Panc1 (cell line): ENCODE results near the gene CXorf49. TPM values are rescaled to one million over a fixed set of nuclear protein-coding genes. Genes with fewer than 3 reads are reported as not detected.

Experiments used
- total RNA-seq: library from RNA; stranded (reverse); gene quantifications from one replicate; pipeline ENCODE4 v1.2.1, GENCODE V29; 2021; ENCODE audit not compliant: unreplicated experiment

The CXorf49 gene
- total RNA-seq, 1 experiment from 2014 or later = not detected

Other genes starting within 250 kb of the CXorf49 start
- 174 TPM for gene OGT, start 185.2 kb downstream of the CXorf49 start, total RNA-seq
- gene GCNA, start 139.8 kb downstream of the CXorf49 start, total RNA-seq = 4.0 TPM
- not detected for gene CXCR3, start 99.8 kb downstream of the CXorf49 start, total RNA-seq
- not detected for gene CXorf49B, start 45.1 kb upstream of the CXorf49 start, total RNA-seq
- 0.36 TPM for gene NHSL2, start 192.6 kb upstream of the CXorf49 start, total RNA-seq